Lower leg skin (tissue), 3 donors: ENCODE results near the gene PRKCQ.

Source experiments
- CTCF ChIP-seq, 3 donors: fragments of 450-650 bp; IDR thresholded peaks; one replicate each; pipeline ENCODE4 v1.5.1; 2016; ENCODE audit warnings: antibody characterized with exemption in 3 of 3, mild to moderate bottlenecking in 3 of 3, moderate library complexity in 2 of 3
- POLR2A ChIP-seq, 2 donors: fragments of 450-650 bp; IDR thresholded peaks; one replicate each; pipeline ENCODE4 v1.6.1; 2016 to 2017; ENCODE audit warnings: antibody characterized with exemption in 2 of 2, mild to moderate bottlenecking in 1 of 2, moderate library complexity in 1 of 2

- TF ChIP-seq CTCF (IDR thresholded peaks at IDR 0.05): no peak
- no peak for TF ChIP-seq POLR2A (IDR thresholded peaks at IDR 0.05)
Observed at GRCh38 chr10:6379015-6379776, 200.9 kb downstream of the PRKCQ start.
